Mucosa of descending colon (tissue), 3 donors: ENCODE data around the gene KMT5C. TPM values are rescaled to one million over a fixed set of nuclear protein-coding genes. Genes with fewer than 3 reads are reported as not detected.
"Not testable (repeated sequence)": the region's sequence is repeated elsewhere in the genome, so short reads cannot be mapped to it uniquely, and the experiment has no call there.

Source experiments
- ATAC-seq: fragments of 200-7000 bp; cut with Tn5 transposase; one replicate; pipeline ENCODE4 v1.9.1; 2020; ENCODE audit warnings: mild to moderate bottlenecking, moderate library complexity
- DNase-seq, 3 donors: peaks; one replicate each; pipeline ENCODE4 v3.0.0-alpha.2; 2020
- H3K36me3 ChIP-seq: fragments of 200-600 bp; one replicate; pipeline ENCODE4 v1.8.0; 2021; ENCODE audit warnings: low read depth, mild to moderate bottlenecking
- H3K4me1 ChIP-seq: fragments of 200-600 bp; one replicate; pipeline ENCODE4 v1.8.0; 2021; ENCODE audit warnings: low read depth, mild to moderate bottlenecking
- H3K4me3 ChIP-seq: fragments of 200-600 bp; one replicate; pipeline ENCODE4 v1.8.0; 2021; ENCODE audit warnings: mild to moderate bottlenecking
- H3K9me3 ChIP-seq: fragments of 200-600 bp; one replicate; pipeline ENCODE4 v1.8.0; 2021; ENCODE audit warnings: mild to moderate bottlenecking
- intact Hi-C, 2 donors: fragments of 100-400 bp; cut with DNase I in 1 of 2; cut with micrococcal nuclease in 1 of 2; formaldehyde crosslinking; loops; one replicate each; pipeline versions ENCODE4 v1.11.0 to v1.11.1; 2022; cut with DNase I, micrococcal nuclease
- total RNA-seq, 3 donors: library from RNA; stranded (reverse); fragmentation: NEBNext Ultra II Directional in 2 of 3; extraction: Animal tissue kit (Norgen Biotek cat#: 25700) in 2 of 3; gene quantifications; one replicate each; pipeline versions ENCODE4 v1.2.1 to v1.2.4, GENCODE V29; 2021 to 2023
- TF ChIP-seq, protein P1 (sequence below): fragments of 200-600 bp; IDR thresholded peaks from one replicate; pipeline ENCODE4 v1.8.0; 2022; ENCODE audit warnings: antibody characterized with exemption, mild to moderate bottlenecking
- donor health status: DM: no; HTN: no; CAD: no; lungs with moderate emphysema.
- donor health status: DM: no; HTN: no; CAD: no.
- donor health status: DM: no; HTN: yes; CAD: no.

The KMT5C gene
- total RNA-seq, 3 donors from 2014 or later, result 14.7 to 19.3 (median 16.5) TPM

DNA sequence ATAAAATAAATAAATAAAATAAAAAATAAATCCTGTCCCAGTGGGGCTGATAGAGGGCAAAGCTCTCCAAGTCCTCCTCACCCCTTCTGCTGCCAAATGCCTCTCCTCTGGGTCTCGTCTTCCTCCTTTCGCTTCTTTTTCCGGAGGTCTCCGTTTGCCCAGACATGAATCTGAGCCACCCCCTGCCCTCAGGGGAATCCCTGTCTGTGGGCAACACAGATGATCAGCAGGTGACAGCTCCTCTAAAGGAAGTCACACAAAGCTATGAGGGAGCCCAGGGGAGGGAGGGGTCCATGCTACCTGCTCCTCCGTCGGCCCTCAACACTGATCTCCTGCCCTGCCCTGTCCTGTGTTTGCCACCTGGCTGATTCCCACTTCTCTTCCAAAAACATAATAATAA lies 15.0 kb upstream of the KMT5C start:
- no peak overlapping the region for H3K4me3 ChIP-seq
- ATAC-seq (no peak), DNase-seq (no peak)
- no peaks in the 10 kb centered on the region for H3K9me3 ChIP-seq
- H3K4me1 ChIP-seq, result peaks cover 9% of the 10 kb centered on the region
- TF ChIP-seq, protein P1, sequence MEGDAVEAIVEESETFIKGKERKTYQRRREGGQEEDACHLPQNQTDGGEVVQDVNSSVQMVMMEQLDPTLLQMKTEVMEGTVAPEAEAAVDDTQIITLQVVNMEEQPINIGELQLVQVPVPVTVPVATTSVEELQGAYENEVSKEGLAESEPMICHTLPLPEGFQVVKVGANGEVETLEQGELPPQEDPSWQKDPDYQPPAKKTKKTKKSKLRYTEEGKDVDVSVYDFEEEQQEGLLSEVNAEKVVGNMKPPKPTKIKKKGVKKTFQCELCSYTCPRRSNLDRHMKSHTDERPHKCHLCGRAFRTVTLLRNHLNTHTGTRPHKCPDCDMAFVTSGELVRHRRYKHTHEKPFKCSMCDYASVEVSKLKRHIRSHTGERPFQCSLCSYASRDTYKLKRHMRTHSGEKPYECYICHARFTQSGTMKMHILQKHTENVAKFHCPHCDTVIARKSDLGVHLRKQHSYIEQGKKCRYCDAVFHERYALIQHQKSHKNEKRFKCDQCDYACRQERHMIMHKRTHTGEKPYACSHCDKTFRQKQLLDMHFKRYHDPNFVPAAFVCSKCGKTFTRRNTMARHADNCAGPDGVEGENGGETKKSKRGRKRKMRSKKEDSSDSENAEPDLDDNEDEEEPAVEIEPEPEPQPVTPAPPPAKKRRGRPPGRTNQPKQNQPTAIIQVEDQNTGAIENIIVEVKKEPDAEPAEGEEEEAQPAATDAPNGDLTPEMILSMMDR, result no peak
- H3K36me3 ChIP-seq, result no peaks in the 10 kb centered on the region
- intact Hi-C loops, result no loop called here

DNA sequence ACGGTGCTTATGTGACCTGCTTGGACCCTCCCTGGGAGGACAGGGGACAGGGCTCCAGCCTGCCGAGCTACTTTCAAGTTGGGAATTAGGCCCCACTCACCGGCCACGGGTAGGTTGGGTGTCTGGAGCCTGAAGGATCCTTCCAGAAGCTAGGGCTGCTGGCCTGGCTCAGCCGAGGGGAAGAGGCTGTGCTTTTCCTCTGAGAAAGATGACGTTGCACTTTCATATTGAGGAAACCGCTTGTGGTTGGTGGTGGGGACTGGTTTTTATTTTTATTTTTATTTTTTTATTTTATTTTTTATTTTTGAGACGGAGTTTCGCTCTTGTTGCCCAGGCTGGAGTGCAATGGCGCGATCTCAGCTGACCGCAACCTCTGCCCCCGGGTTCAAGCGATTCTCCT lies 14.5 kb upstream of the KMT5C start, which contains the start of gene TMEM150B:
Gene TMEM150B, minus strand, starts transcription at position 170 of the 400 bp plus-strand sequence. CDS start 4,305 bp downstream, outside the sequence.
- intact Hi-C loops, result no loop called here
- TF ChIP-seq, protein P1, result no peak
- Histone ChIP-seq H3K9me3 (no peaks in the 10 kb centered on the region), H3K4me1 (peaks cover 9% of the 10 kb centered on the region), H3K36me3 (no peaks in the 10 kb centered on the region), H3K4me3 (no peak within 1 kb of the TSS)
- no peak for DNase-seq
- ATAC-seq, result no peak

DNA sequence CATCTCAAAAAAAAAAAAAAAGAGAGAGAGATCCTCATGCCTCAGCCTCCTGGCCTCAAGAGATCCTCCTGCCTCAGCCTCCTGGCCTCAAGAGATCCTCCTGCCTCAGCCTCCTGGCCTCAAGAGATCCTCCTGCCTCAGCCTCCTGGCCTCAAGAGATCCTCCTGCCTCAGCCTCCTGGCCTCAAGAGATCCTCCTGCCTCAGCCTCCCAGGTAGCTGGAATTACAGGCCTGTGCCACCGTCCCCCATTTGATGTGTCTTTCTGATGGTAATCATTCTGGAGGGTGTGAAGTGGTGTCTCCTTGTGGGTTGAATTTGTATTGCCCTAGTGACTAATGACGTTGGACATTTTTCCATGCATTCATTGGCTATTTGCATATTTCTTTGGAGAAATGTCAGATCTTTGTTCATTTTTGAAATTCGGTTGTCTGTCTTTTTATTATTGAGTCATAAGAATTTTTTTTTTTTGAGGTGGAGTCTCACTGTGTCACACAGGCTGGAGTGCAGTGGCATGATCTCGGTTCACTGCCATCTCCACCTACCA lies 10.8 kb upstream of the KMT5C start:
- H3K4me3 ChIP-seq, DNase-seq, intact Hi-C loops, H3K9me3 ChIP-seq, H3K36me3 ChIP-seq, H3K4me1 ChIP-seq, ATAC-seq: not testable (repeated sequence)

DNA sequence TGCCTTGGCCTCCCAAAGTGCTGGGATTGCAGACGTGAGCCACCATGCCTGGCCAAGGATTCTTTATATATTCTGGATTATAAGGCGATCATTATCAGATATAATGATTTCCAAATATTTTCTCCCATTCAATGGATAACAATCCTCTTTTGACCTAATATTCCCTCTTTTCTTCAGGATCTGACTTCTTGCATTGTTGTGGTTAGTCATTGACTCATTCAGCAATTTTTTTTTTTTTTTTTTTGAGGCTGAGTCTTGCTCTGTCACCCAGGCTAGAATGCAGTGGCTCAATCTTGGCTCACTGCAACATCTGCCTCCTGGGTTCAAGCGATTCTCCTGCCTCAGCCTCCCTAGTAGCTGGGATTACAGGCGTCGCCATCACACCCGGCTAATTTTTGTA lies 9.9 kb upstream of the KMT5C start:
- ATAC-seq, intact Hi-C loops, H3K4me1 ChIP-seq, H3K9me3 ChIP-seq, DNase-seq, H3K36me3 ChIP-seq, H3K4me3 ChIP-seq: not testable (repeated sequence)

DNA sequence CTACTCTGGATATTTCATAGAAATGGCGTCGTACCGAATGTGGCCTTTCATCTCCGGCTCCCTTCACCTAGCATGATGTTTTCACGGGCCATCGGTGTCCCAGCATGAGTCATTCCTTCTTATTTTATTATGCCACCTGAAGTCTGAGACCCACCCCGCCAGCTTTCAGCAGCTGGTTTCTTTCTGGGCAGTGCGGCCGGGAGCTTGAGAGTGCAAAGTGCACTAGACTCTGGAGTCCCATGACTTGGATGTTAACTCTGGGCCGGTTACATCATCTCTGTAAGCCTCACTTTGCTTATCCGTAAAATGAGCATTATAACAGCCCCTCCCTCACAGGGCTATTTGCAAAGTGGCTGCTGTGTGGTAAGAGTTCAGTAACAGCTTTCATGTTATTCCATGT lies 5.8 kb upstream of the KMT5C start:
- intact Hi-C loops, result no loop called here
- peak; percentile 93 for ATAC-seq
- H3K4me1 ChIP-seq, result peaks cover 12% of the 10 kb centered on the region
- H3K4me3 ChIP-seq, result no peak overlapping the region
- peak; percentile 82 to 89 (median 85) for DNase-seq
- no peaks in the 10 kb centered on the region for H3K9me3 ChIP-seq
- no peaks in the 10 kb centered on the region for H3K36me3 ChIP-seq
- TF ChIP-seq, protein P1, result no peak

DNA sequence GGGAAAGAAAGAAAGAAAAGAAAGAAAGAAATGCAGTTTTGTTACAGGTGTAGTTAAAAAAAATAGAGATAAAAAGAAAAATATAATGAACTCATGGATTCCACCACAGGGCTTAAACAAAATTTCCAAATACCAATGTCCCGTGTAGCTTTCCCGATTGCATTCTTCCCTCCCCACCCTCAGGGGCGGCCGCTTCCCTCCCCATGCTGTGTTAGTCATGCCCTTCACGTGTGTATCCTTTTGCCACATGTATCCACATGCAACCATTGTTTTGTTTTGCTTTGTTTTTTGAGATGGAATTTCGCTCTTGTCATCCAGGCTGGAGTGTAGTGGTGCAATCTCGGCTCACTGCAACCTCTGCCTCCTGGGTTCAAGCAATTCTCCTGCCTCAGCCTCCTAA lies 3.6 kb upstream of the KMT5C start:
- TF ChIP-seq, protein P1, result no peak
- ATAC-seq, result no peak
- DNase-seq, result no peak

More for the DNA sequence above, 3.6 kb upstream of the KMT5C start:
- Histone ChIP-seq H3K4me3 (no peak overlapping the region), H3K36me3 (peaks cover 7% of the 10 kb centered on the region), H3K4me1 (peaks cover 20% of the 10 kb centered on the region), H3K9me3 (no peaks in the 10 kb centered on the region)
- intact Hi-C loops, result no loop called here
